Transverse colon (tissue), 4 donors: ENCODE results near the gene OR6S1. TPM values are rescaled to one million over a fixed set of nuclear protein-coding genes. Genes with fewer than 3 reads are reported as not detected.

Experiments
- DNase-seq: peaks from one replicate; pipeline ENCODE4 v3.0.0-alpha.2; 2019
- H3K27ac ChIP-seq, 4 donors: fragments of 200-600 bp; sonication (generic); 2 replicates each; pipeline ENCODE4 v1.5.1; 2016 to 2018; ENCODE audit warnings: inconsistent platforms in 4 of 4
- H3K27me3 ChIP-seq: fragments of 200-600 bp; sonication (generic); 2 replicates; pipeline ENCODE4 v1.5.1; 2017; ENCODE audit warnings: inconsistent platforms
- H3K36me3 ChIP-seq, 4 donors: fragments of 200-600 bp; sonication (generic); 2 replicates each; pipeline ENCODE4 v1.5.1; 2017 to 2019; ENCODE audit warnings: inconsistent platforms in 4 of 4
- H3K4me1 ChIP-seq, 4 donors: fragments of 200-600 bp; sonication (generic); 2 replicates each; pipeline ENCODE4 v1.5.1; 2017 to 2020; ENCODE audit warnings: inconsistent platforms in 4 of 4
- H3K4me3 ChIP-seq, 4 donors: fragments of 200-600 bp; sonication (generic); 1 replicate in 1 of 4; 2 replicates in 3 of 4; pipeline versions ENCODE4 v1.5.1 to v1.6.1; 2017 to 2019; ENCODE audit warnings: inconsistent platforms in 4 of 4
- H3K9me3 ChIP-seq, 2 donors: fragments of 200-600 bp; sonication (generic); 2 replicates each; pipeline ENCODE4 v1.5.1; 2017 to 2019; ENCODE audit warnings: inconsistent platforms in 2 of 2
- EP300 ChIP-seq: sonication (generic); formaldehyde crosslinking; IDR thresholded peaks from one replicate; pipeline ENCODE4 v1.6.1; 2017; ENCODE audit warnings: antibody characterized with exemption, low read depth
- POLR2A ChIP-seq: fragments of 450-650 bp; IDR thresholded peaks from one replicate; pipeline ENCODE4 v1.6.1; 2016; ENCODE audit warnings: antibody characterized with exemption, mild to moderate bottlenecking, moderate library complexity
- POLR2AphosphoS5 ChIP-seq, 3 donors: sonication (generic); formaldehyde crosslinking; IDR thresholded peaks; one replicate each; pipeline ENCODE4 v1.6.1; 2016; ENCODE audit warnings: antibody characterized with exemption in 3 of 3
- WGBS, 2 donors: methylation state at CpG; one replicate each; pipeline ENCODE4 v1.1.5; 2018; ENCODE audit warnings: low coverage in 1 of 2; 5-methylcytosine and 5-hydroxymethylcytosine counted together
- in situ Hi-C, 4 donors: fragments of 200-750 bp; cut with MboI; loops; one replicate each; pipeline versions ENCODE4 v1.15.0 to v1.15.1; 2017; ENCODE audit warnings: low sequenced_read_pairs in 3 of 4, low pct_ligation_motif_present in 1 of 4, low pct_unique_long_range_greater_than_20kb in 1 of 4
- intact Hi-C: fragments of 100-400 bp; cut with DNase I; formaldehyde crosslinking; loops from one replicate; pipeline ENCODE4 v1.15.1; 2023; ENCODE audit warnings: low total_unique reads
- total RNA-seq, 4 donors: library from RNA; depleted of rRNA; stranded (reverse); fragments of >200 nt; gene quantifications; one replicate each; pipeline ENCODE4 v1.1.0, GENCODE V29; 2016
- TF ChIP-seq, protein P1 (sequence below), 5 experiments: fragments of 200-600 bp in 3 of 5; fragments of 450-650 bp in 2 of 5; sonication (generic) in 3 of 5; IDR thresholded peaks; 1 replicate in 2 of 5; 2 replicates in 3 of 5; pipeline ENCODE4 v1.5.1; 2016 to 2017; ENCODE audit warnings: antibody characterized with exemption in 5 of 5, inconsistent platforms in 3 of 5, mild to moderate bottlenecking in 2 of 5, moderate library complexity in 1 of 5

The OR6S1 gene
- total RNA-seq, 4 donors from 2014 or later = not detected

DNA sequence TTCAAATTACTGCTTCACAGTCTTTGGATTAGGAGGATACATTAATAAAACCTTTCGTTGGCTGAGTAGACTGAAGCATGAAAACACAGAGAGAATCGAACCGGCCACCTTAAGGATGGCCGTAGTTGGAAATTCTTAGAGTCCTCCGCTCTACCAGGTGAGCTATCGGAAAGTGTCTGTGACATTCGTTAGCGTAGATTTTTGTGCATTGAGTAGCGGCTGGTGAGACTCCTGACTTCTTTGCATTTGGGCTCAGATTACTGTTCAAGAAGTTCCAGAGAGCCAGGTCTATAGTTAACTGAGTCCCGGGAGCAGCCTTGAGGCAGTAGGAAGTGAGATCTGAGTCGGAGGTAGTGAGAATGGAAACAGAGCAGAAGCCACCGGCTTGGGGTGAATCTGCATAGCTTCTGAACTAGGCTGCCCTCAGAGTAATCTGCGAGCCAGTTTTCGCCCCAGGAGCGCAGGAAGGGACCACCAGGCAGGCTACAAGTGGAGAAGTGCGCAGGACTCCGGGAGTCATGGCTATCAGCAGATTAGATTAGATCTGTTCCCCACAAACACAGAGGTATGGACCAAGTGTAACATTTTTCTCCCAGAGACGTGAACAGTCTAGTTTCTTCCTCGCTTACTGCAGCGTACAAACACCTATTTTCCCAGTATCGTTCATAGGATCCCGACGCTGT is 11.0 kb downstream of the OR6S1 start:
- Histone ChIP-seq H3K27me3 (peaks cover 36% of the 10 kb centered on the region), H3K4me1 (peaks cover 3 to 40% (median 29%) of the 10 kb centered on the region in 4 donors), H3K27ac (peak overlapping the region in 2 of 4 donors; percentile 16 to 28), H3K4me3 (peak overlapping the region in 3 of 4 donors; percentile 5 to 47 (median 29)), H3K36me3 (no peaks in the 10 kb centered on the region), H3K9me3 (no peaks in the 10 kb centered on the region)
- peak; percentile 45 for DNase-seq
- in situ Hi-C loops = no loop called here
- 3% methylated on average over 23 of the region's 23 CpGs; no CpG with 5 or more reads in 1 of the 2 donors for WGBS, 2 donors
- intact Hi-C loops = no loop called here
- TF ChIP-seq POLR2A (no peak), POLR2AphosphoS5 (IDR thresholded peaks at IDR 0.05) (no peak), EP300 (no peak)
- TF ChIP-seq, protein P1, sequence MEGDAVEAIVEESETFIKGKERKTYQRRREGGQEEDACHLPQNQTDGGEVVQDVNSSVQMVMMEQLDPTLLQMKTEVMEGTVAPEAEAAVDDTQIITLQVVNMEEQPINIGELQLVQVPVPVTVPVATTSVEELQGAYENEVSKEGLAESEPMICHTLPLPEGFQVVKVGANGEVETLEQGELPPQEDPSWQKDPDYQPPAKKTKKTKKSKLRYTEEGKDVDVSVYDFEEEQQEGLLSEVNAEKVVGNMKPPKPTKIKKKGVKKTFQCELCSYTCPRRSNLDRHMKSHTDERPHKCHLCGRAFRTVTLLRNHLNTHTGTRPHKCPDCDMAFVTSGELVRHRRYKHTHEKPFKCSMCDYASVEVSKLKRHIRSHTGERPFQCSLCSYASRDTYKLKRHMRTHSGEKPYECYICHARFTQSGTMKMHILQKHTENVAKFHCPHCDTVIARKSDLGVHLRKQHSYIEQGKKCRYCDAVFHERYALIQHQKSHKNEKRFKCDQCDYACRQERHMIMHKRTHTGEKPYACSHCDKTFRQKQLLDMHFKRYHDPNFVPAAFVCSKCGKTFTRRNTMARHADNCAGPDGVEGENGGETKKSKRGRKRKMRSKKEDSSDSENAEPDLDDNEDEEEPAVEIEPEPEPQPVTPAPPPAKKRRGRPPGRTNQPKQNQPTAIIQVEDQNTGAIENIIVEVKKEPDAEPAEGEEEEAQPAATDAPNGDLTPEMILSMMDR (IDR thresholded peaks at IDR 0.05) = no peak

DNA sequence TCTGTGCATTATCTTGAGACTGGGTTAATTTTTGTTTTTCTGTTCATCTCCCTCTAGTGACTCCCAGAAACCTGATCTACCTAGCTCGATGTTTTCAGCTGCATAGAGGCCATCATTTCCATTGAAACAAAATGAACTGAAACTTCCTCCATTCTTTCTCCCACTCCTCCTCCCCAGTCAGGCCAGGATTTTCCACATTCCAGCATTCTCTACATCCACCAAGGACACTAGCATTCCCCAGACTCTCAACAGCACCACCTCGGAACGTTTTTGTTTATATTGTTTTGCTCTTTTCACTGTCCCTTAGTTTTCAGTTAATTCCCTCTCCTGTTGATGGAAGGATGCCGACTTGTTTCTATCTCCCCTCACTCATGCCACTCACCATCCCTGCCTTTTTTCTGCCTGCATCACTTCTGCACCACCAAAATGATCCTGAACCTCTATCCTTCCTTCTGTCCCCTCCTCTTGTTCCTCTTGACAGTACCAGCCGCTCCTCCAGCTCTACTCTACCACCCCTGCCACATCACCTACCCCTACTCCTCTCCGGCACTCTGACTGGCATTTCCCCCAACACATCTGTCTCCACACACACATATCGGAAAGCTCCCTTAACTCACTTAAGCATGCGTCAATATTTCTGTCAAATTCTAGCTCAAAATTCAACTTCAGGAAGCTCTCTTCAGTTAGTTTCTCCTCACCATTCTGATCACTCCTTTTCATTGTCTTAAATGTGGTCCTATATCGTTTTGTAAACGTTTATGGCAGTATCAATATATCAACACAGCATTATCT is 13.2 kb downstream of the OR6S1 start:
- no peak for DNase-seq
- H3K9me3 ChIP-seq = no peaks in the 10 kb centered on the region
- in situ Hi-C loops = loop anchor here in 1 of 4 donors (10.0 kb wide), 1 partner anchor 163 kb away; the partner anchor contains the start of genes PIP4P1 and PNP
- TF ChIP-seq EP300 (no peak), POLR2A (no peak), POLR2AphosphoS5 (IDR thresholded peaks at IDR 0.05) (no peak)
- TF ChIP-seq, protein P1 (IDR thresholded peaks at IDR 0.05) = no peak
- H3K4me3 ChIP-seq = no peak overlapping the region
- intact Hi-C loops = no loop called here
- 38 to 52% methylated on average over 9 to 10 of the region's 10 CpGs for WGBS, 2 donors
- H3K36me3 ChIP-seq = no peaks in the 10 kb centered on the region
- H3K4me1 ChIP-seq = peaks cover 3 to 48% (median 41%) of the 10 kb centered on the region in 4 donors
- peaks cover 30% of the 10 kb centered on the region for H3K27me3 ChIP-seq
- no peak overlapping the region for H3K27ac ChIP-seq

DNA sequence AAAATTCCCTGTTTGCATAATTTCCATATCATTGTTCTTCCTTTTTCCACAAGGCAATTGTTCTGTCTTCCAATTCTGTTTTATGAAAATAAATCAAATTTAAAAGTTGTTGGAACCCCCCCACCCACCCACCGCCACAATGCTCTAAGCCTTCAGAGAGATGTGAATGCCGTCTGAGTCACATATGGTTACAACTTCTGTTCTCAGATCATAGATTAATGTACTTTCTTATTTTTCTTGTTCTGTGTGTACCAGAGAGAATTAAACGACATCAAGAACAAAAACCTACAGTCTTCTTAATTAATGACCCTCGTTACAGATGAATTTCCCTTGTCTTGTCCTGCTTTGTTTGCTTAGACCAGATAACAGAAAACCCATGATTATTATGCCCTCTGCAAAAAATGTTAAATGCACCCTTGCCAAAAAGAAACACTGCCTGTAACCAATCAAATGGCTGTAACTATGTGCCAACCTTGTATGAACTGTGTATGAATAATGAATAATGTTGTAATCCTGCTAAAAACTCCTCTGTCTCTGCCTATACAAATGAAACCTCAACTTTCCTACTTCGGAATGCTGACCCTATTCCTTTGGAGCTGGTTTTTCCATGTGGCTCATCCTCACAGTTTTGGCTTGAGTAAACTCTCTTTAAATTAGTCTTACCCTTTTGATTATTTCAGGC is 14.0 kb downstream of the OR6S1 start:
- DNase-seq = no peak
- Histone ChIP-seq H3K9me3 (no peaks in the 10 kb centered on the region), H3K4me3 (no peak overlapping the region), H3K36me3 (no peaks in the 10 kb centered on the region), H3K27me3 (peaks cover 36% of the 10 kb centered on the region), H3K4me1 (peaks cover 3 to 43% (median 36%) of the 10 kb centered on the region in 4 donors), H3K27ac (no peak overlapping the region)
- 65 to 78% methylated on average over 3 to 5 of the region's 5 CpGs for WGBS, 2 donors
- in situ Hi-C loops (loop anchor here in 1 of 4 donors (10.0 kb wide), 1 partner anchor 163 kb away; the partner anchor contains the start of genes PIP4P1 and PNP), intact Hi-C loops (no loop called here)
- TF ChIP-seq POLR2AphosphoS5 (IDR thresholded peaks at IDR 0.05) = no peak
- TF ChIP-seq EP300 = no peak
- TF ChIP-seq, protein P1 (IDR thresholded peaks at IDR 0.05) = no peak
- TF ChIP-seq POLR2A = no peak

DNA sequence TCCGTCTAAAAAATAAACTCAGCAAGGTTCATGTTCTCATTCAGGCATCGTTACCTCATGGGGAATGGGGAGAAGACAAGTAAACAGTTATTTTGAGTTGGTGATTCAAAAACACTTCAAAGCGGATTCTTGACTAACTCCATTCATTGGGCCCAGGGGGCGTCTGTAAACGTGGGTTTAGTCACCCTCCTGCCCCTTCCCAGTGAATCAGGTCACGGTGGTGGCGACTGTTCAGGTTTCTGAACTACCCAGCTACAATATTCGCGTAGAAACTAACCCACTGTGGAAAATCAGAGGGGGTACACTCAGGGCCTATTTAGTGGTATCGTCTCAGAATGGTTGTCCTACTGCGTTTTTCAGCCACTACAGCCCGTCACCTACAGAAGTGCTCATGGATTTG is 15.2 kb downstream of the OR6S1 start:
- H3K36me3 ChIP-seq = no peaks in the 10 kb centered on the region
- H3K27ac ChIP-seq = no peak overlapping the region
- intact Hi-C loops = no loop called here
- in situ Hi-C loops = loop anchor here in 1 of 4 donors (10.0 kb wide), 1 partner anchor 161 kb away; the partner anchor contains the start of genes PIP4P1 and PNP
- no peak overlapping the region for H3K4me3 ChIP-seq
- peaks cover 0 to 32% (median 24%) of the 10 kb centered on the region in 4 donors for H3K4me1 ChIP-seq
- H3K27me3 ChIP-seq = peaks cover 25% of the 10 kb centered on the region
- no peaks in the 10 kb centered on the region for H3K9me3 ChIP-seq
- no peak for DNase-seq
- 48% methylated on average over 12 of the region's 12 CpGs; no CpG with 5 or more reads in 1 of the 2 donors for WGBS, 2 donors
- TF ChIP-seq EP300 (no peak), POLR2AphosphoS5 (IDR thresholded peaks at IDR 0.05) (no peak), POLR2A (no peak)
- TF ChIP-seq, protein P1 (IDR thresholded peaks at IDR 0.05) = no peak
